GM23338 (cell line): ENCODE data around the gene CACNA1B. TPM values are rescaled to one million over a fixed set of nuclear protein-coding genes. Genes with fewer than 3 reads are reported as not detected.

Source experiments
- ATAC-seq: fragments of 200-7000 bp; cut with Tn5 transposase; 3 replicates; pipeline ENCODE4 v1.9.1; 2020
- DNase-seq: peaks from one replicate; pipeline ENCODE4 v3.0.0-alpha.2; 2015; ENCODE audit warnings: low spot score
- H2AFZ ChIP-seq: fragments of 200-600 bp; sonication (generic); 2 replicates; pipeline ENCODE4 v1.8.0; 2016; ENCODE audit warnings: antibody characterized with exemption, mild to moderate bottlenecking, moderate library complexity
- H3F3A ChIP-seq: fragments of 200-600 bp; sonication (generic); replicated peaks from 2 replicates; pipeline ENCODE4 v1.8.0; 2017; ENCODE audit warnings: antibody characterized with exemption, mixed run types, low read depth
- H3K27ac ChIP-seq: fragments of 200-600 bp; sonication (generic); 2 replicates; pipeline ENCODE4 v1.6.1; 2016; ENCODE audit warnings: low read depth
- H3K27me3 ChIP-seq: fragments of 200-600 bp; sonication (generic); 2 replicates; pipeline ENCODE4 v1.8.0; 2016; ENCODE audit warnings: mild to moderate bottlenecking, mixed run types, moderate library complexity; ENCODE audit not compliant: insufficient read depth
- H3K36me3 ChIP-seq: fragments of 200-600 bp; sonication (generic); 2 replicates; pipeline ENCODE4 v1.8.0; 2016; ENCODE audit warnings: mild to moderate bottlenecking; ENCODE audit not compliant: insufficient read depth
- H3K4me1 ChIP-seq: fragments of 200-600 bp; sonication (generic); 2 replicates; pipeline ENCODE4 v1.8.0; 2016; ENCODE audit warnings: mild to moderate bottlenecking, moderate library complexity; ENCODE audit not compliant: insufficient read depth
- H3K4me2 ChIP-seq: fragments of 200-600 bp; sonication (generic); 2 replicates; pipeline ENCODE4 v1.7.1; 2017; ENCODE audit warnings: mixed run types
- H3K4me3 ChIP-seq: fragments of 200-600 bp; sonication (generic); 2 replicates; pipeline ENCODE4 v1.6.1; 2016; ENCODE audit warnings: mixed run types
- H3K79me2 ChIP-seq: fragments of 200-600 bp; sonication (generic); replicated peaks from 2 replicates; pipeline ENCODE4 v1.8.0; 2017; ENCODE audit warnings: mild to moderate bottlenecking; ENCODE audit not compliant: insufficient read depth
- H3K9me2 ChIP-seq: fragments of 200-600 bp; sonication (generic); 2 replicates; pipeline ENCODE4 v1.8.0; 2017; ENCODE audit not compliant: insufficient read depth
- H4K20me1 ChIP-seq: fragments of 200-600 bp; sonication (generic); replicated peaks from 2 replicates; pipeline ENCODE4 v1.8.0; 2017; ENCODE audit warnings: mild to moderate bottlenecking; ENCODE audit not compliant: insufficient read depth
- H3K27ac Mint-ChIP-seq: 2 replicates; pipeline ENCODE4 v1.8.0; 2020; ENCODE audit warnings: inconsistent platforms, mild to moderate bottlenecking, moderate library complexity, mixed read lengths
- H3K27me3 Mint-ChIP-seq: 3 replicates; pipeline ENCODE4 v1.8.0; 2022; ENCODE audit warnings: low read depth, mild to moderate bottlenecking, moderate library complexity, mixed read lengths, inconsistent platforms; ENCODE audit not compliant: insufficient read depth, poor library complexity
- H3K36me3 Mint-ChIP-seq: 3 replicates; pipeline ENCODE4 v1.8.0; 2021; ENCODE audit warnings: low read depth, mild to moderate bottlenecking, inconsistent platforms, moderate library complexity, mixed read lengths
- H3K4me1 Mint-ChIP-seq: 3 replicates; pipeline ENCODE4 v1.8.0; 2020; ENCODE audit warnings: mild to moderate bottlenecking, inconsistent platforms, mixed read lengths
- H3K4me3 Mint-ChIP-seq: 3 replicates; pipeline ENCODE4 v1.8.0; 2021; ENCODE audit warnings: moderate library complexity, mild to moderate bottlenecking, inconsistent platforms, mixed read lengths
- H3K9me3 Mint-ChIP-seq: 3 replicates; pipeline ENCODE4 v1.8.0; 2020; ENCODE audit warnings: moderate library complexity, mild to moderate bottlenecking, inconsistent platforms, mixed read lengths
- EZH2 ChIP-seq: fragments of 200-600 bp; sonication (generic); IDR thresholded peaks from one replicate; pipeline ENCODE4 v1.8.0; 2017; ENCODE audit warnings: antibody characterized with exemption, mild to moderate bottlenecking, low read depth; ENCODE audit not compliant: unreplicated experiment
- JUNB ChIP-seq: IDR thresholded peaks from one replicate; pipeline ENCODE4 v1.6.1; 2016; ENCODE audit warnings: antibody characterized with exemption; ENCODE audit not compliant: unreplicated experiment
- REST ChIP-seq: IDR thresholded peaks from one replicate; pipeline ENCODE4 v1.6.1; 2018; ENCODE audit warnings: antibody characterized with exemption; ENCODE audit not compliant: unreplicated experiment
- STAT1 ChIP-seq: IDR thresholded peaks from one replicate; pipeline ENCODE4 v1.6.1; 2016; ENCODE audit warnings: antibody characterized with exemption; ENCODE audit not compliant: unreplicated experiment
- ZNF114 ChIP-seq: fragments of 250-450 bp; sonication (Bioruptor Pico); IDR thresholded peaks from 2 replicates; pipeline ENCODE4 v1.5.0; 2020; ENCODE audit warnings: mild to moderate bottlenecking, moderate library complexity
- polyA plus RNA-seq: library from polyadenylated mRNA; unstranded; fragments of >200 nt; fragmentation: Nextera tagmentation; extraction: Ambion mirVana; gene quantifications from 2 replicates; pipeline ENCODE4 v1.2.1, GENCODE V29; 2016
- total RNA-seq: library from RNA; depleted of rRNA; stranded (reverse); fragments of >200 nt; shearing (Covaris generic); gene quantifications from 2 replicates; pipeline ENCODE4 v1.2.3, GENCODE V29; 2014
- TF ChIP-seq, protein P1 (sequence below): IDR thresholded peaks from 2 replicates; pipeline ENCODE4 v1.6.1; 2016; ENCODE audit warnings: antibody characterized with exemption
- TF ChIP-seq, protein P2 (sequence below): fragments of 250-450 bp; sonication (Bioruptor Pico); IDR thresholded peaks from 2 replicates; pipeline ENCODE4 v1.5.0; 2020; ENCODE audit warnings: mild to moderate bottlenecking, moderate library complexity

CACNA1B gene
- total and polyA plus RNA-seq, 2 experiments from 2014 or later: 1.1 to 10.4 TPM

DNA sequence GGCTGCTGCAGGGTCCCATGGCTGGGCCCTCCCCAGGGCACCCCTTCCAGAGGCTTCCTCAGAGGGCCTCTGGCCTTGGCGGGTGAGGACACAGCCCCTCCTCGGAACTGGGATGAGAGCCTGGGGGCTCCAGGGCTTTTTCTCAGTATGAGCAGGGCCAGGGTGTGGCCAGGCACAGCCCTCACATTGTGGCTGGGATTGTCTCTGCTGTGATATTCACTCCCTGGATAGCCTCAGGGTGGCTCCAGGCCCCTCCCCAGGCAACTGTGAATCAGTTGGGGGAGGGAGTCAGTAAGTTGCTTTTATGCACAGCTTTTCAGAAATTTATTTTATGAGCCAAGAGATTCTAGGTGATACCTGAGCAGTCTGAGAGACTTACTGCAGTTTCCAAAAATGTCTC lies 135.7 kb downstream of the CACNA1B start (continued):
- TF ChIP-seq, protein P1, sequence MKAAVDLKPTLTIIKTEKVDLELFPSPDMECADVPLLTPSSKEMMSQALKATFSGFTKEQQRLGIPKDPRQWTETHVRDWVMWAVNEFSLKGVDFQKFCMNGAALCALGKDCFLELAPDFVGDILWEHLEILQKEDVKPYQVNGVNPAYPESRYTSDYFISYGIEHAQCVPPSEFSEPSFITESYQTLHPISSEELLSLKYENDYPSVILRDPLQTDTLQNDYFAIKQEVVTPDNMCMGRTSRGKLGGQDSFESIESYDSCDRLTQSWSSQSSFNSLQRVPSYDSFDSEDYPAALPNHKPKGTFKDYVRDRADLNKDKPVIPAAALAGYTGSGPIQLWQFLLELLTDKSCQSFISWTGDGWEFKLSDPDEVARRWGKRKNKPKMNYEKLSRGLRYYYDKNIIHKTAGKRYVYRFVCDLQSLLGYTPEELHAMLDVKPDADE: no peak
- no peak for TF ChIP-seq ZNF114 (CRISPR knock-in tag)
- no peak for TF ChIP-seq REST
- no peak for TF ChIP-seq STAT1

GRCh38 chr9:138013836-138014562 lies 136.4 kb downstream of the CACNA1B start:
- H3K4me3 Mint-ChIP-seq: no peak overlapping the region
- TF ChIP-seq, protein P2, sequence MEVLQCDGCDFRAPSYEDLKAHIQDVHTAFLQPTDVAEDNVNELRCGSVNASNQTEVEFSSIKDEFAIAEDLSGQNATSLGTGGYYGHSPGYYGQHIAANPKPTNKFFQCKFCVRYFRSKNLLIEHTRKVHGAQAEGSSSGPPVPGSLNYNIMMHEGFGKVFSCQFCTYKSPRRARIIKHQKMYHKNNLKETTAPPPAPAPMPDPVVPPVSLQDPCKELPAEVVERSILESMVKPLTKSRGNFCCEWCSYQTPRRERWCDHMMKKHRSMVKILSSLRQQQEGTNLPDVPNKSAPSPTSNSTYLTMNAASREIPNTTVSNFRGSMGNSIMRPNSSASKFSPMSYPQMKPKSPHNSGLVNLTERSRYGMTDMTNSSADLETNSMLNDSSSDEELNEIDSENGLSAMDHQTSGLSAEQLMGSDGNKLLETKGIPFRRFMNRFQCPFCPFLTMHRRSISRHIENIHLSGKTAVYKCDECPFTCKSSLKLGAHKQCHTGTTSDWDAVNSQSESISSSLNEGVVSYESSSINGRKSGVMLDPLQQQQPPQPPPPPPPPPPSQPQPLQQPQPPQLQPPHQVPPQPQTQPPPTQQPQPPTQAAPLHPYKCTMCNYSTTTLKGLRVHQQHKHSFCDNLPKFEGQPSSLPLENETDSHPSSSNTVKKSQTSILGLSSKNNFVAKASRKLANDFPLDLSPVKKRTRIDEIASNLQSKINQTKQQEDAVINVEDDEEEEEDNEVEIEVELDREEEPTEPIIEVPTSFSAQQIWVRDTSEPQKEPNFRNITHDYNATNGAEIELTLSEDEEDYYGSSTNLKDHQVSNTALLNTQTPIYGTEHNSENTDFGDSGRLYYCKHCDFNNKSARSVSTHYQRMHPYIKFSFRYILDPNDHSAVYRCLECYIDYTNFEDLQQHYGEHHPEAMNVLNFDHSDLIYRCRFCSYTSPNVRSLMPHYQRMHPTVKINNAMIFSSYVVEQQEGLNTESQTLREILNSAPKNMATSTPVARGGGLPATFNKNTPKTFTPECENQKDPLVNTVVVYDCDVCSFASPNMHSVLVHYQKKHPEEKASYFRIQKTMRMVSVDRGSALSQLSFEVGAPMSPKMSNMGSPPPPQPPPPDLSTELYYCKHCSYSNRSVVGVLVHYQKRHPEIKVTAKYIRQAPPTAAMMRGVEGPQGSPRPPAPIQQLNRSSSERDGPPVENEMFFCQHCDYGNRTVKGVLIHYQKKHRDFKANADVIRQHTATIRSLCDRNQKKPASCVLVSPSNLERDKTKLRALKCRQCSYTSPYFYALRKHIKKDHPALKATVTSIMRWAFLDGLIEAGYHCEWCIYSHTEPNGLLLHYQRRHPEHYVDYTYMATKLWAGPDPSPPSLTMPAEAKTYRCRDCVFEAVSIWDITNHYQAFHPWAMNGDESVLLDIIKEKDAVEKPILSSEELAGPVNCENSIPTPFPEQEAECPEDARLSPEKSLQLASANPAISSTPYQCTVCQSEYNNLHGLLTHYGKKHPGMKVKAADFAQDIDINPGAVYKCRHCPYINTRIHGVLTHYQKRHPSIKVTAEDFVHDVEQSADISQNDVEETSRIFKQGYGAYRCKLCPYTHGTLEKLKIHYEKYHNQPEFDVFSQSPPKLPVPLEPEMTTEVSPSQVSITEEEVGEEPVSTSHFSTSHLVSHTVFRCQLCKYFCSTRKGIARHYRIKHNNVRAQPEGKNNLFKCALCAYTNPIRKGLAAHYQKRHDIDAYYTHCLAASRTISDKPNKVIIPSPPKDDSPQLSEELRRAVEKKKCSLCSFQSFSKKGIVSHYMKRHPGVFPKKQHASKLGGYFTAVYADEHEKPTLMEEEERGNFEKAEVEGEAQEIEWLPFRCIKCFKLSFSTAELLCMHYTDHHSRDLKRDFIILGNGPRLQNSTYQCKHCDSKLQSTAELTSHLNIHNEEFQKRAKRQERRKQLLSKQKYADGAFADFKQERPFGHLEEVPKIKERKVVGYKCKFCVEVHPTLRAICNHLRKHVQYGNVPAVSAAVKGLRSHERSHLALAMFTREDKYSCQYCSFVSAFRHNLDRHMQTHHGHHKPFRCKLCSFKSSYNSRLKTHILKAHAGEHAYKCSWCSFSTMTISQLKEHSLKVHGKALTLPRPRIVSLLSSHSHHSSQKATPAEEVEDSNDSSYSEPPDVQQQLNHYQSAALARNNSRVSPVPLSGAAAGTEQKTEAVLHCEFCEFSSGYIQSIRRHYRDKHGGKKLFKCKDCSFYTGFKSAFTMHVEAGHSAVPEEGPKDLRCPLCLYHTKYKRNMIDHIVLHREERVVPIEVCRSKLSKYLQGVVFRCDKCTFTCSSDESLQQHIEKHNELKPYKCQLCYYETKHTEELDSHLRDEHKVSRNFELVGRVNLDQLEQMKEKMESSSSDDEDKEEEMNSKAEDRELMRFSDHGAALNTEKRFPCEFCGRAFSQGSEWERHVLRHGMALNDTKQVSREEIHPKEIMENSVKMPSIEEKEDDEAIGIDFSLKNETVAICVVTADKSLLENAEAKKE: no peak
- no peak for TF ChIP-seq EZH2
- no peak for TF ChIP-seq JUNB
- TF ChIP-seq, protein P1: no peak
- no peaks in the 10 kb centered on the region; the same call in 1 of the 3 replicates for H3K9me3 Mint-ChIP-seq
- ATAC-seq (no peak), DNase-seq (no peak)
- no peaks in the 10 kb centered on the region for H3K79me2 ChIP-seq
- no peak overlapping the region for H3K27ac ChIP-seq
- H2AFZ ChIP-seq: no peak overlapping the region
- no peak overlapping the region for H3K27ac Mint-ChIP-seq
- H3K4me3 ChIP-seq: no peak overlapping the region
- peaks cover 4% of the 10 kb centered on the region for H3K27me3 Mint-ChIP-seq
- H3K4me1 ChIP-seq: no peaks in the 10 kb centered on the region
- no peaks in the 10 kb centered on the region for H3K9me2 ChIP-seq
- H3F3A ChIP-seq: no peaks in the 10 kb centered on the region
- no peak overlapping the region for H3K4me2 ChIP-seq
- no peaks in the 10 kb centered on the region for H3K27me3 ChIP-seq
- H4K20me1 ChIP-seq: no peaks in the 10 kb centered on the region
- H3K36me3 ChIP-seq: no peaks in the 10 kb centered on the region
- peaks cover 8% of the 10 kb centered on the region; the same call in 2 of the 3 replicates for H3K4me1 Mint-ChIP-seq
- H3K36me3 Mint-ChIP-seq: peaks cover 5% of the 10 kb centered on the region; the same call in 2 of the 3 replicates
